ENCODE measurements around the gene GLYR1.

The GLYR1 gene

DNA sequence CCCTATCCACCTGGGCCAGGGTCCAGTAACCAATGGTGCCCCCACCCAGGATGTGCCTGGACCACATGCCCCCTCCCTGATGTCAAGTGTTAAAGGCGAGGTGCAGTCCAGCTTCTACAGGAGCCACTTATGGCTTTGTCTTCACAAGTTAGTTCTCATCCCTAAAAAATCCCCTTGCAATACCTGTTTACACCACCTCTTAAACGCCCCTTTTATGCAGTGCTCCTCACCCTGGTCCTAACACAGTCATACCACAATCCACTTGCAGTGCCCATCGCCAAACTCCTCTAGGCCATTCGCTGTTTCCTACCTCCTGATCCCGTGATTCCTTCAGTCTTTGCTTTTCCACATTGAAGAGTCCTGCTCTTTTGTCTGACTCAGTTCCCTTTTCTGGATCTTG, 7.1 kb downstream of the GLYR1 start:
- H3K4me1 ChIP-seq (ENCODE audit: control insufficient read depth, insufficient read depth, low read length): peaks cover under 1% of the 10 kb centered on the region
- H3K9me3 ChIP-seq (replicated peaks; ENCODE audit: low read length): no peaks in the 10 kb centered on the region
- no peak overlapping the region for H3K4me3 ChIP-seq (ENCODE audit: low read length)
- peaks cover 74% of the 10 kb centered on the region for H3K36me3 ChIP-seq (ENCODE audit: insufficient read depth, low read length)
- no peak overlapping the region for H3K9ac ChIP-seq (ENCODE audit: low read depth, low read length)
- H3K27me3 ChIP-seq (ENCODE audit: control insufficient read depth, insufficient read depth, low read length): no peaks in the 10 kb centered on the region
- H3K4me2 ChIP-seq (ENCODE audit: low read length): no peak overlapping the region

DNA sequence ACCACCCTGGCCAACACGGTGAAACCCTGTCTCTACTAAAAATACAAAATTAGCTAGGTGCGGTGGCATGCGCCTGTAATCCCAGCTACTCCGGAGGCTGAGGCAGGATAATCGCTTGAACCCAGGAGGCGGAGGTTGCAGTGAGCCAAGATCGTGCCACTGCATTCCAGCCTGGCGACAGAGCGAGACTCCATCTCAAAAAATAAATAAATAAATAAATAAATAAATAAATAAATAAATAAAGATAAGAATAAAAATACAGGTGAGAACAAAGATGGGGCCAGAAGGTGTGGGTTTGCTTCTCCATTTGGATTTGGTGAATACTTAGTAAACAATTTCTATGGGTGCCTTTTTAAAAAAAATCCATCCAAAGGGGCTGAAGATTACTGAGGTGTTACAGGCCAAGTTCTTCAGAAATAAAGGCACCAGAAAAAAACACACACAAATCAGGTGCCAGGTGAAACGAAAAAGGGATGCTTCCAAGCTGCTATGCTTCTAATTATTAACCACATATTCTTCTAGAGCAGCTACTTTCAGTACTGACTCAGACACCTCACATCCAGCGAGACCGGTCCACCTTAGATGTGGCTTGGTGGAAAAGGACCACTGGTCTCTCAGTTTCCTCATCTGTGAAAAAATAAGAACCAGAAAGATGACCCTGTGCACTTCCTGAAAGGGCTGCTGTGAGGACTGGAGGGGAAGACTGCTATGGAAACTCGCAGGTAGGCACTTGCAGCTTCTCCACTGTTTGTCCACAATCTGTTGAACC, 9.2 kb downstream of the GLYR1 start:
- H3K9me3 ChIP-seq (replicated peaks; ENCODE audit: low read length): no peaks in the 10 kb centered on the region
- no peak overlapping the region for H3K4me2 ChIP-seq (ENCODE audit: low read length)
- H3K9ac ChIP-seq (ENCODE audit: low read depth, low read length): no peak overlapping the region
- H3K4me3 ChIP-seq (ENCODE audit: low read length): no peak overlapping the region
- no peaks in the 10 kb centered on the region for H3K4me1 ChIP-seq (ENCODE audit: control insufficient read depth, insufficient read depth, low read length)
- H3K36me3 ChIP-seq (ENCODE audit: insufficient read depth, low read length): peaks cover 67% of the 10 kb centered on the region
- no peaks in the 10 kb centered on the region for H3K27me3 ChIP-seq (ENCODE audit: control insufficient read depth, insufficient read depth, low read length)

DNA sequence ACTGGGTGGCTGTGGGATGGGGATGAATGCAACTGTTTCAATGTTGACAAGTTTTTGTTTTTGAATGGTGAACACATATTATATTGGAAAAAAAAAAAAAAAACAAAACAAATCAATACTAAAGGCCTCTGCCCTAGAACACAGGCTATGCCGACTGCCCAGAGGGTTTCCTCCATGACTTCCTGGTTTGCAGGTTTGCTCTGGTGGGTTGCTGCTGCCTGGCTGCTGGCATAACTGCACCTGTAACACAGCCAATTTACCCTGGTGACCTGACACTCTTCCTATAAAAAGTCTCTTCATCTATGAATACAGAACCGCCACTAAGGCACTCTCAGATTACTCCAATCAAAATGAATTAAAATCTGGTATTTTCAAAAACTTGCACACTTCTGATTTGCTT, 10.4 kb downstream of the GLYR1 start:
- Histone ChIP-seq H3K4me3 (ENCODE audit: low read length) (no peak overlapping the region), H3K9me3 (replicated peaks; ENCODE audit: low read length) (no peaks in the 10 kb centered on the region), H3K27me3 (ENCODE audit: control insufficient read depth, insufficient read depth, low read length) (no peaks in the 10 kb centered on the region), H3K9ac (ENCODE audit: low read depth, low read length) (no peak overlapping the region), H3K36me3 (ENCODE audit: insufficient read depth, low read length) (peaks cover 75% of the 10 kb centered on the region), H3K4me1 (ENCODE audit: control insufficient read depth, insufficient read depth, low read length) (no peaks in the 10 kb centered on the region), H3K4me2 (ENCODE audit: low read length) (no peak overlapping the region)

DNA sequence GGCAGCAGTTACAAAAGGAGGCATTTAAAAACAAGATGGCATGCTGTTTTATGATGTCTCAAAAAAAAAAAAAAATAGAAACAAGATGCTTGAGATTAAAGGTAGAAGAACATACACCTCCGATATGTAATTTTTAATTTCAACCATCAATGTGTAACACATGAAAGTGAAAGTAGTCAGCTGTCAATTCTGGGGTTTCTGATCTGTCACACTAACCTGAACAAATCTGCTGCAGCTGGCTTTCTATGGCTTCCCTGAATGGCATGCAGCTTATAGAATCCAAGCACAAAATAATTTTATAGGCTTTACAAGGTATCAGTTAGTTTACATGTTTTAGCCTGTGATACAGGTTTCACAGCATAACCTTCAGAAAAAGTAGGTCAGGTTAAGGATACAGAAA, 13.5 kb downstream of the GLYR1 start:
- no peaks in the 10 kb centered on the region for H3K9me3 ChIP-seq (replicated peaks; ENCODE audit: low read length)
- H3K9ac ChIP-seq (ENCODE audit: low read depth, low read length): no peak overlapping the region
- peaks cover 74% of the 10 kb centered on the region for H3K36me3 ChIP-seq (ENCODE audit: insufficient read depth, low read length)
- no peak overlapping the region for H3K4me2 ChIP-seq (ENCODE audit: low read length)
- no peaks in the 10 kb centered on the region for H3K27me3 ChIP-seq (ENCODE audit: control insufficient read depth, insufficient read depth, low read length)
- no peak overlapping the region for H3K4me3 ChIP-seq (ENCODE audit: low read length)
- H3K4me1 ChIP-seq (ENCODE audit: control insufficient read depth, insufficient read depth, low read length): no peaks in the 10 kb centered on the region

DNA sequence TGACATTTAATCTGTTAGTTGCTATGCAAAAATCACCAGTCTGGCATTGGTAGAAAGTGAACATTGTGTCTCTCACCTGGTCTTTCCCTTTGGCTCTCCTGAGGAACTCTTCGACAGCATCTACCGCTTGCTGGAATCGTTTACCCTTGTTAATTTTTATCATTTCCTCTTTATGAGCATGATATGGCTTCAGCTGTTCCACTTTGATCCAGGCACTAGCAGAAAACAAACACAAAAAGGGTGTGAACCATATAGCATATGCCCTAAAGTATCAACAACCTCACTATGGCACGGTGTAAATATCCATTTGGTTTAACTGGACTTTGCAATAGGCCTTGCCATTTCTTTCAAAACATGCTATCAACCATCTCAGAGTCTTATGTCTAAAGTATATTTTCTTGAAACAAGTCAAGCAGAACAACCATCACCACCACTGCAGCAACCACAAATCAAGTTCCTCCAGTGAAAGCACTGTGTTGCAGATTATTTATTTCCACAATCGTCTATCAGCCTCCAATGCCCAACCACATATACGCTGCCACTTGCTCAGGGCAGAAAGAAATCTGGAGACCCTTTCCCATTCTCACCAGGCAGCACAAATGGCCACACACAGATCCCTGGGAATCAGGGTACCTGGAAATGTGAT, 14.3 kb downstream of the GLYR1 start:
- no peak overlapping the region for H3K4me2 ChIP-seq (ENCODE audit: low read length)
- H3K4me3 ChIP-seq (ENCODE audit: low read length): no peak overlapping the region
- H3K9ac ChIP-seq (ENCODE audit: low read depth, low read length): no peak overlapping the region
- H3K36me3 ChIP-seq (ENCODE audit: insufficient read depth, low read length): peaks cover 73% of the 10 kb centered on the region
- H3K9me3 ChIP-seq (replicated peaks; ENCODE audit: low read length): no peaks in the 10 kb centered on the region
- no peaks in the 10 kb centered on the region for H3K4me1 ChIP-seq (ENCODE audit: control insufficient read depth, insufficient read depth, low read length)
- H3K27me3 ChIP-seq (ENCODE audit: control insufficient read depth, insufficient read depth, low read length): no peaks in the 10 kb centered on the region

DNA sequence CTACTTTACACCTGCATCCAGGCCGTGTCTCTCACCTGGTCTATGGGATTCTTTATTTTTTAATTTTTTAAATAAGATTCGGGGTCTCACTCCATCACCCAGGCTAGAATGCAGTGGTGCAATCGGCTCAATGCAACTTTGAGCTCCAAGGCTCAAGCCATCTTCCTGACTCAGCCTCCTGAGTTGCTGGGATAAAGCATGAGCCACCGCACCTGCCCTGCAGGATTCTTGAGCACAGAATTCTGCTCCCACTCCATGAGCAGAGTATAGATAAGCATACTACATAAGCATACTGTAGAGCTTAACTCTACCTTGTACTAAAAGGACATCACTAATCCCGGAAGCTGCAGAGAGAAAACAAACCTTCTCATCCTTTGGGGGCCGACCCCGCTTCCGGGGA, 15.5 kb downstream of the GLYR1 start:
- no peaks in the 10 kb centered on the region for H3K4me1 ChIP-seq (ENCODE audit: control insufficient read depth, insufficient read depth, low read length)
- H3K27me3 ChIP-seq (ENCODE audit: control insufficient read depth, insufficient read depth, low read length): no peaks in the 10 kb centered on the region
- H3K4me2 ChIP-seq (ENCODE audit: low read length): no peak overlapping the region
- H3K4me3 ChIP-seq (ENCODE audit: low read length): no peak overlapping the region
- H3K9ac ChIP-seq (ENCODE audit: low read depth, low read length): no peak overlapping the region
- peaks cover 72% of the 10 kb centered on the region for H3K36me3 ChIP-seq (ENCODE audit: insufficient read depth, low read length)
- no peaks in the 10 kb centered on the region for H3K9me3 ChIP-seq (replicated peaks; ENCODE audit: low read length)

DNA sequence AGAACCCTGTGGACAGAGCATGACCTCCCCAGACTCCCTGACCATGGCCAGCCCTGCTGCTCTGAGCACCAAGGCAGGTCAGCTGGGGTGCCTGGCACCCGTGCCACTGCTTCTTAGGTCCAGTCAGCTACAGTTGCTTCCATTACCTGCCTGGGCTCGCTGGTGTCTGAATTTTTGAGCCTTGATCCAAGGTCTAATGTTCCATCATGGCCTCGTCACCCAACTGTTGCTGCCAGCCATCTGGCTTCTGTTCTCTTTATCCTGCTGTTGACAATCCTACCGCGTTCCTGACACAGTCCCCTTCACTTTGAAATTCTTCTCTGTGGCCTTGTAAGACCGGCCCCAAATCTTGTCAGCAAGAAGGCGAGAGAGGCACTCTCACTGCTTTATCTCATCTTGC, 16.7 kb downstream of the GLYR1 start:
- Histone ChIP-seq H3K9ac (ENCODE audit: low read depth, low read length) (no peak overlapping the region), H3K36me3 (ENCODE audit: insufficient read depth, low read length) (peaks cover 71% of the 10 kb centered on the region), H3K27me3 (ENCODE audit: control insufficient read depth, insufficient read depth, low read length) (no peaks in the 10 kb centered on the region), H3K9me3 (replicated peaks; ENCODE audit: low read length) (no peaks in the 10 kb centered on the region), H3K4me1 (ENCODE audit: control insufficient read depth, insufficient read depth, low read length) (no peaks in the 10 kb centered on the region), H3K4me2 (ENCODE audit: low read length) (no peak overlapping the region), H3K4me3 (ENCODE audit: low read length) (no peak overlapping the region)

DNA sequence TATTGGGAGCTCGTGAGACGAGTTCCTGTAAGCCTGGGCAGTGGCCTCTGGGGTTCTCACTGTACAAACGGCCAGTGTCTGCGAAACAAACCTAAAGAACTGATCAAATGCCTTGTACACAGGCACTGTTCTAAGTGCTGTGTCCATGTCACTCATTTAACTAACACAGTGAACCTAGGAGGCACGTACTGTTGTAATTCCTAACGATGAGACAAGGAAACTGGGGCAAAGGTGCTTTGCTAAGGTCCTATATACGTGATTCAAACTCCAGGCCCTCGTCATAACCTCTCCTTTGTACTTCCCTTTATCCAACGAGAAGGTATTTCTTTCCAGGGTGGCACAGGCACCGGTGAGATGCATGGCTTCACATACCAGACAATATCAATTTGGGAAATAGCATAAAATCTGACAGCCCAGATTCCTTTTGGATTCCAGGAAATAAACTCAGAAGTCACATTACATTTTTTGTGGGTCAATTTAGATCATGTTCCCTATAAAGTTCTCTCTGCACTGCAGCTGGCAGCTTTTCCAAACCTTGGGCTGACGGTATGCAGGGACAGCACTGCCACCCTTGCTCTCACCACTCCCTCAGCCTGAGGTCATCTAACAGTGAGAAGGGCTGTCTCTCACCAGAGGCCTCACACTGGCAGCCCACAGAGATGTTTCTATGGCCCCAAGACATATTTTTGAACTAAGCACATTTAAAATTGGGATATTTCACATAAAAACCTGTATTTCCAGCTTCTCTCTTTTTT, 18.3 kb downstream of the GLYR1 start:
- H3K36me3 ChIP-seq (ENCODE audit: insufficient read depth, low read length): peaks cover 77% of the 10 kb centered on the region
- no peak overlapping the region for H3K9ac ChIP-seq (ENCODE audit: low read depth, low read length)
- no peaks in the 10 kb centered on the region for H3K4me1 ChIP-seq (ENCODE audit: control insufficient read depth, insufficient read depth, low read length)
- no peak overlapping the region for H3K4me3 ChIP-seq (ENCODE audit: low read length)
- H3K4me2 ChIP-seq (ENCODE audit: low read length): no peak overlapping the region
- no peaks in the 10 kb centered on the region for H3K9me3 ChIP-seq (replicated peaks; ENCODE audit: low read length)
- H3K27me3 ChIP-seq (ENCODE audit: control insufficient read depth, insufficient read depth, low read length): no peaks in the 10 kb centered on the region

DNA sequence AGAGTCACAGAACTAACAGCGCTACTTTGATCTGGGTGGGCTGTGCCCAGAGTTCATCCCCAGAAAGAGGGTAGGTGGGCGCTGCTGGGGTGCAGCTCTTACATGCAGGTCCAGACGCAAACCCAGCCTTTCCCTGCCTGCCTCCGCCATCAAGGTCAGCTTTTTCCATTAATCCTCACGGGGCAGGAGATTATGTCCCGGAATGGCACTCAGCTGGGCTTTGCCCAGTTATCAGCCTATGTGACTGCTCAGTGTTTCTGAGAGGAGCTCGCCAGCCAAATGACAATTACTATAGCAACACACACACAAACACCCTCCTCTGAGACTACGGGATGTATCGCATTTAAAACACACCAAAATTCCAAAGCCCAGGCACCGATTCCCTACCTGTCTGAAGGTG, 20.1 kb downstream of the GLYR1 start:
- H3K27me3 ChIP-seq (ENCODE audit: control insufficient read depth, insufficient read depth, low read length): no peaks in the 10 kb centered on the region
- no peaks in the 10 kb centered on the region for H3K9me3 ChIP-seq (replicated peaks; ENCODE audit: low read length)
- H3K4me3 ChIP-seq (ENCODE audit: low read length): no peak overlapping the region
- H3K4me2 ChIP-seq (ENCODE audit: low read length): no peak overlapping the region
- H3K4me1 ChIP-seq (ENCODE audit: control insufficient read depth, insufficient read depth, low read length): no peaks in the 10 kb centered on the region
- H3K36me3 ChIP-seq (ENCODE audit: insufficient read depth, low read length): peaks cover 75% of the 10 kb centered on the region
- H3K9ac ChIP-seq (ENCODE audit: low read depth, low read length): no peak overlapping the region

DNA sequence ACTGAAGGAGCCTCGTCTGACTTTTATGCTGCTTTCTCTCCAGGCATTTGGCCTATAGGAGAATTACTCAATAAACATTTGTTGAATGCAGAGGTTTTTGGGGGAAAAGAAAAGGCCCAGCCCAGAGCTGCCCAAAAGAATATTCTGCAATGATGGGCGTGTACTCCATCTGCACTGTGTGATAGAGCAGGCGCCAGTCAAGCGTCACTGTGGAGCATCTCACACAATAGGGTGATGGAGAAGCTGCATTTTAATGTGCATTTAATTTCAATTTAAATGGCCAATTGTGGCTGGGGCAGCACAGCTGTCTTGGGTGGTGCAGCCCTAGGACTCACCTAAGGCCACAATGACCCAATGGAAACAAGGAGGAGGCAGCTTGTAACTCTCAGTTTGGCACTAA, 20.6 kb downstream of the GLYR1 start:
- peaks cover 75% of the 10 kb centered on the region for H3K36me3 ChIP-seq (ENCODE audit: insufficient read depth, low read length)
- no peak overlapping the region for H3K9ac ChIP-seq (ENCODE audit: low read depth, low read length)
- no peak overlapping the region for H3K4me2 ChIP-seq (ENCODE audit: low read length)
- no peaks in the 10 kb centered on the region for H3K9me3 ChIP-seq (replicated peaks; ENCODE audit: low read length)
- no peaks in the 10 kb centered on the region for H3K27me3 ChIP-seq (ENCODE audit: control insufficient read depth, insufficient read depth, low read length)
- H3K4me3 ChIP-seq (ENCODE audit: low read length): no peak overlapping the region
- no peaks in the 10 kb centered on the region for H3K4me1 ChIP-seq (ENCODE audit: control insufficient read depth, insufficient read depth, low read length)

DNA sequence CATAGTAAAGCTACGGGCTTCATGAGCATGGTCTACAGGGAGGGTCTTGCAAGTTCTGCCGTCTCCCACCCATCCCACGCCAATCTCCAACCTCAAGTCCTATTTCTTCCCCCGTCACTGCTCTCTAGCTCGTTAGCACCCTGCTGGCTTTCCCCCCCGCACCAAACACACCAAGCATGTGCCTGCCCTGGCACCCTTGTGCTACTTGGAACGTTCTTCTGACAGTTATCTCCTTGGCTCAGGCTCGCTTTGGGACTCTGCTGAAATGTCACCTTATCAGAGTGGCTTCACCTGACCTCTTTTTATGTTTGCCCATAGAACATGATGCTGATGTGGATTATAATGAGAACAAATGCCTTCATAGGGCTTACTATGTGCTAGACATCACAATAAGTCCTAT, 21.9 kb downstream of the GLYR1 start:
- no peaks in the 10 kb centered on the region for H3K4me1 ChIP-seq (ENCODE audit: control insufficient read depth, insufficient read depth, low read length)
- H3K9me3 ChIP-seq (replicated peaks; ENCODE audit: low read length): no peaks in the 10 kb centered on the region
- H3K4me2 ChIP-seq (ENCODE audit: low read length): no peak overlapping the region
- no peaks in the 10 kb centered on the region for H3K27me3 ChIP-seq (ENCODE audit: control insufficient read depth, insufficient read depth, low read length)
- H3K9ac ChIP-seq (ENCODE audit: low read depth, low read length): no peak overlapping the region
- H3K36me3 ChIP-seq (ENCODE audit: insufficient read depth, low read length): peaks cover 74% of the 10 kb centered on the region
- no peak overlapping the region for H3K4me3 ChIP-seq (ENCODE audit: low read length)
